ENCODE results near the gene SPIN1.

DNA sequence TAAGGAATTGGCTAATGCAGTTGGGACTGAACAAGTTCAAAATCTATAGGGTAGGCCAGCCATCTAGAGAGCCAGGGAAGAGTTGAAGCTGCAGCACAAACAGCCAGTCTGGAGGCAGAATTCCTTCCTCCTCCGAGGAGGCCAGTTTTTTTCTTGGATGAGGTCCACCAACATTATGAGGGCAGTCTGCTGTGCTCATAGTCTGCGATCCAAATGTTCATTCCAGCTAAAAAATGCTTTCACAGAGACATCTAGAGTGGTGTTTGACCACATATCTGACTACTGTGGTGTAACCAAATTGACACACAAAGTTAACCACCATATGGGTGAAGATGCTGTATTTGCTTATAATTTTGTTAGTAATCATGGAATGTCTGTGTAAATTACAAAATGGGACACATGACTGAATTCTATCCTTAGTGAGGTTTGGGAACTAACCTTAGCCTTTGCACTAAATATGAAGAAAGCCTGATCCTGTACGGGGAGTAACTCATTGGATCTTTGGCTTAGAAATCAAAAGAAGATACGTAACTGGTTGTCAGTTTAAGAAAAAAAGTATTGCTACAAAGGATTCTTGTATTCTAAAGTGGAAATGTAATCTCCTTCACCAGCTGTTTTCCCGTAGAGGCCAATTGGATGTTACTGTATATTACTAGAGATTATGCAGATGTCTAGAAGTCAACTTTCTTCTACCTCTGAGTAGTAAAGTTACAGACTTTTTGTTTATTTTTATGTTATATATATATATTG lies 70.6 kb downstream of the SPIN1 start:
- TF ChIP-seq, protein P1, sequence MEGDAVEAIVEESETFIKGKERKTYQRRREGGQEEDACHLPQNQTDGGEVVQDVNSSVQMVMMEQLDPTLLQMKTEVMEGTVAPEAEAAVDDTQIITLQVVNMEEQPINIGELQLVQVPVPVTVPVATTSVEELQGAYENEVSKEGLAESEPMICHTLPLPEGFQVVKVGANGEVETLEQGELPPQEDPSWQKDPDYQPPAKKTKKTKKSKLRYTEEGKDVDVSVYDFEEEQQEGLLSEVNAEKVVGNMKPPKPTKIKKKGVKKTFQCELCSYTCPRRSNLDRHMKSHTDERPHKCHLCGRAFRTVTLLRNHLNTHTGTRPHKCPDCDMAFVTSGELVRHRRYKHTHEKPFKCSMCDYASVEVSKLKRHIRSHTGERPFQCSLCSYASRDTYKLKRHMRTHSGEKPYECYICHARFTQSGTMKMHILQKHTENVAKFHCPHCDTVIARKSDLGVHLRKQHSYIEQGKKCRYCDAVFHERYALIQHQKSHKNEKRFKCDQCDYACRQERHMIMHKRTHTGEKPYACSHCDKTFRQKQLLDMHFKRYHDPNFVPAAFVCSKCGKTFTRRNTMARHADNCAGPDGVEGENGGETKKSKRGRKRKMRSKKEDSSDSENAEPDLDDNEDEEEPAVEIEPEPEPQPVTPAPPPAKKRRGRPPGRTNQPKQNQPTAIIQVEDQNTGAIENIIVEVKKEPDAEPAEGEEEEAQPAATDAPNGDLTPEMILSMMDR (IDR thresholded peaks at IDR 0.05) = no peak
- no peak for TF ChIP-seq POLR2A (IDR thresholded peaks at IDR 0.05)
